ENCODE data around the gene CHD3.

The CHD3 gene

GRCh38 chr17:7903154-7904103 is 14.8 kb downstream of the CHD3 start:
- DNase-seq = no peak

- no peak for DNase-seq
These were observed 20.5 kb downstream of the CHD3 start for GRCh38 chr17:7909089-7909488.

- DNase-seq = no peak
These were observed 21.7 kb downstream of the CHD3 start for GRCh38 chr17:7910281-7910680.

- DNase-seq = no peak
These were observed 22.1 kb downstream of the CHD3 start for GRCh38 chr17:7910711-7911110.

- DNase-seq = no peak
These were observed 22.5 kb downstream of the CHD3 start for GRCh38 chr17:7911116-7911515.

- peak; percentile 23 for DNase-seq
These were observed 24.4 kb downstream of the CHD3 start for GRCh38 chr17:7912927-7913524.

- no peak for DNase-seq
These were observed 26.6 kb downstream of the CHD3 start for GRCh38 chr17:7915179-7915610.

GRCh38 chr17:7915611-7916384 is 27.2 kb downstream of the CHD3 start, which contains the start of gene RNF227:
TSS of gene RNF227 (minus strand) at chr17:7916289. CDS start at chr17:7916195, 94 bp downstream.
- DNase-seq = peak; percentile 65

GRCh38 chr17:7916385-7916682 is 27.7 kb downstream of the CHD3 start:
- DNase-seq = no peak

GRCh38 chr17:7916808-7917207 is 28.2 kb downstream of the CHD3 start:
- no peak for DNase-seq

- no peak for DNase-seq
These were observed 33.8 kb downstream of the CHD3 start for GRCh38 chr17:7922269-7922844.

GRCh38 chr17:7922845-7923628 is 34.4 kb downstream of the CHD3 start:
- DNase-seq = no peak

- no peak for DNase-seq
These were observed 39.0 kb downstream of the CHD3 start for GRCh38 chr17:7927596-7927995.

GRCh38 chr17:7929158-7930023 is 40.8 kb downstream of the CHD3 start, which contains the start of gene KCNAB3:
TSS of gene KCNAB3 (minus strand) at chr17:7929856. CDS start at chr17:7929435, 421 bp downstream.
- no peak for DNase-seq

- no peak for DNase-seq
These were observed 42.4 kb downstream of the CHD3 start for GRCh38 chr17:7930841-7931631.

- peak; percentile 93 for DNase-seq
These were observed 43.3 kb downstream of the CHD3 start, which contains the start of the genes CNTROB and TRAPPC1 for GRCh38 chr17:7931709-7932482. TSS of gene CNTROB (plus strand) at chr17:7932206. CDS start at chr17:7933080, 874 bp downstream. TSS of gene TRAPPC1 (minus strand) at chr17:7931946. CDS start at chr17:7931829, 117 bp downstream.

- DNase-seq = no peak
These were observed 43.9 kb downstream of the CHD3 start for GRCh38 chr17:7932483-7932891.

GRCh38 chr17:7932949-7933348 is 44.4 kb downstream of the CHD3 start:
- no peak for DNase-seq

- no peak for DNase-seq
These were observed 47.3 kb downstream of the CHD3 start for GRCh38 chr17:7935859-7936258.
